ENCODE data around the gene ZNF710.

ZNF710 gene

GRCh38 chr15:90018216-90018831, 17.2 kb downstream of the ZNF710 start:
- H3K4me3 ChIP-seq (ENCODE audit: low read length), result no peak overlapping the region
- DNase-seq (ENCODE audit: low read depth), result no peak
- TF ChIP-seq CTCF (IDR thresholded peaks at IDR 0.05; ENCODE audit: insufficient read depth, low read depth, low read length, missing control alignments), result no peak

GRCh38 chr15:90019611-90020010, 18.5 kb downstream of the ZNF710 start:
- no peak for TF ChIP-seq CTCF (IDR thresholded peaks at IDR 0.05; ENCODE audit: insufficient read depth, low read depth, low read length, missing control alignments)
- no peak for DNase-seq (ENCODE audit: low read depth)
- no peak overlapping the region for H3K4me3 ChIP-seq (ENCODE audit: low read length)

DNA sequence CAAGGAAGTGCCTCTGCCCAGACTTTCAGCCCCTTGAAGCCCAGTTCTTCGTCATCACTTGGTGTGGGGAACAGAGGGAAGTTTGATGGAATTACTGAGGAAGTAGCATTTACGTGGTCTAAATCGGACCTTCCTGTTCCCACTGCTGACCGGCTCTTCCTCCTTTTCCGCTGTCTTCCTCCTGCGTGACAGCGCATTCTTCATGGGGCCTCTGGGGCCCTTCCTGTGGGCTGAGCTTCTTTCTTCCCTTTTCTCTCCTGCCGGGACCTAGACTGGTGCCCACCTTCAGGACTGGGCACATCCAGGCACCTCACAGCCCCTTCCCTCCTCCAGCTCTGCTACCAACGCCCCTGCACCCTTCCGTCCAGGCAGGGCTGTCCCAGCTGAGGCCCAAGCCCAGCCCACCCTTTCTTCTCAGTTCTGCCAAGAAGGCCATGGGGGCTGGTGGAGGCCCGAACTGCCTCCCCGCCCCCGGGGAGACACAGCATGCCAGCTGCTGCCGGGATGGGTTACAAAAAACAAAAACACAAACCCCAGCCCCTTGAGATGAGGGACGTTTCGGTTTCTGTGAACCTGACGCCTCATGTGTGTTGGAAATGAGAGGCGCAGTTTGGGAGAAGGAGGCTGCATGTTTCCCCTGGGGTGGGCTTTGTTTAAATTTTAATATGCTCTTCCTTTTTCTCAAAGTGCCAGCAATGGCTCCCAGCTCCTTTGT, 19.1 kb downstream of the ZNF710 start:
- DNase-seq (ENCODE audit: low read depth), result no peak
- H3K4me3 ChIP-seq (ENCODE audit: low read length), result no peak overlapping the region
- no peak for TF ChIP-seq CTCF (IDR thresholded peaks at IDR 0.05; ENCODE audit: insufficient read depth, low read depth, low read length, missing control alignments)

GRCh38 chr15:90020936-90021507, 19.9 kb downstream of the ZNF710 start:
- no peak for TF ChIP-seq CTCF (IDR thresholded peaks at IDR 0.05; ENCODE audit: insufficient read depth, low read depth, low read length, missing control alignments)
- no peak overlapping the region for H3K4me3 ChIP-seq (ENCODE audit: low read length)
- peak; percentile 45 for DNase-seq (ENCODE audit: low read depth)

DNA sequence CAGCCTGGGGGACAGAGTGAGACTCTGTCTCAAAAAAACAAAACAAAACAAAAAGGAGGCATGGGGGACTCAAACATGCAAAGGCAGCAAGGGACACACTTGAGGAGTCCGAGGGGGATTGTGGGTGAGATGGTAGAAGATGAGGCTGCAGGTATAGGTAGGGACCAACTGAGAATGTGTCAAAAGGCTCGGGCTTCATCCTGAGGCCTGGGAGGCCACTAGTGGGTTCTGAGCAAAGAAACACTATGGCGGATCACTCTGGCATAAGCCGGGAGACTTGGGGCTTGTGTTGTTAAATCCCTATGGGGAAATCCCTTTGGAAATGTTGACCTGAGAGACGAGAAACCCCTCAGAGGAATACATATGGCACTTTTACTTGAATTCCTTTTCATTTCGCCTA, 21.2 kb downstream of the ZNF710 start:
- no peak overlapping the region for H3K4me3 ChIP-seq (ENCODE audit: low read length)
- no peak for TF ChIP-seq CTCF (IDR thresholded peaks at IDR 0.05; ENCODE audit: insufficient read depth, low read depth, low read length, missing control alignments)
- no peak for DNase-seq (ENCODE audit: low read depth)

DNA sequence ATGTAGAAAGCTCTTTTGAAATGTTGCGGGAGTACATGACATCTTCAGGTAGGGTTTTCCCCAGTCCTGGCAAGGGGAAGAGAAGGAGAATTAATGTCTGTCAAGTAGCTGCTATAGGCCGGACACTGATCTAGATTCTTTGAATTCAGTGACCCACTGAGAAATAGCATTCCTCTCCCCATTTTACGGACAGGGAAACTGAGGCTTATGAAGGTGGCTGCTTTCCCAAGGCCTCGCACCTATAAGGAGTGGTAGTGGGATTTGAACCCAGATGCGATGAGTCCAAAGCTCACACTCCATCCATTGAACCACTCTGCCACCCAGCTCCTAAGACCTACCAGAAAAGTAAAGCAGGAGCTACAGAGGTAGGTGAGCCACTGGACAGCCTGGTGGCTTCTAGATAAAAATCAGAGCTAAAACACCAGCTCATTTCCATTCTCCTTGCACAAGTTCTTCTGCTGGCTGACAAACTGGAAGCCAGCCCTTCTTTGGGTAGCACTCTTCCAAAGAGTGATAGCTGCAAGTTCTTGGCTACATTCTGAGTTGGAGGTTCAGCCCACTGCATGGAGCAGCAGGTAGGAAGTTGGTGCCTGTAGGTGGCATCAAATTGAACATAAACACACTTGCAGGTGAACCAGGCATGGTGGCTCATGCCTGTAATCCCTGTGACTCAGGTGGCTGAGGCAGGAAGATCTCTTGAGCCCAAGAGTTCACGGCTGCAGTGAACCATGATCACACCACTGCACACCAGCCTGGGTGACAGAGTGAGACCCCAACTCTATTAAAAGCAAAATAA, 22.0 kb downstream of the ZNF710 start:
- H3K4me3 ChIP-seq (ENCODE audit: low read length), result no peak overlapping the region
- TF ChIP-seq CTCF (IDR thresholded peaks at IDR 0.05; ENCODE audit: insufficient read depth, low read depth, low read length, missing control alignments), result peak; percentile 11
- DNase-seq (ENCODE audit: low read depth), result peak; percentile 37
